ENCODE results near the gene BLZF1.
A peak's percentile ranks its signal among the peaks of the same experiment; 100 is the strongest.

DNA sequence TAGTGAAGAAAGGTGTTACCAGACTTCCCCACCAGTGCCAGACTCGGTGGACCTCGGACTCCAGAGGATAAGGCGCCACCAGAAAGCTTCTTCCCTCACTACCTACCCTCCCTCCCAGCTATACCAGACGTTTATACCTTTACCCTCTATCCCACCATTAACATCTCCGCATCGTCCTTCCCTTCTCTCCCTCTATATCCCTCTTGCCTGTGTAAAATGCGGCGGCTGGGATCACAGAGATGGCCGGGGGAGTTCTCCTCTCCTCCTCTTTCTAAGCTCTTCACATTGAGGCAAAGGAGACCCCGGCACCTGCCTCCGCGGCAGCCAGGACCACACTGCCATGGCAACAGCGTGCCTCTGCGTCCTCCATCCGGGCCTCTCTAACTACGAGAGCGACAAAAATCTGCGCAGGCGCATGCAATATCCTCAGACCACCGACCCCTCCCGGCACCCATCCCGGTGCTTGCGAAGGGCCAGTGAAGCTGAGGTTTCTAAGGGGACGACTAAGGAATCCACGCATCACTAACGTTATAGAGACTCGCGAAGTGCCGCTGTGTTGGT lies 59.2 kb downstream of the BLZF1 start, which contains the start of gene CCDC181:
- TF ChIP-seq, protein P1, sequence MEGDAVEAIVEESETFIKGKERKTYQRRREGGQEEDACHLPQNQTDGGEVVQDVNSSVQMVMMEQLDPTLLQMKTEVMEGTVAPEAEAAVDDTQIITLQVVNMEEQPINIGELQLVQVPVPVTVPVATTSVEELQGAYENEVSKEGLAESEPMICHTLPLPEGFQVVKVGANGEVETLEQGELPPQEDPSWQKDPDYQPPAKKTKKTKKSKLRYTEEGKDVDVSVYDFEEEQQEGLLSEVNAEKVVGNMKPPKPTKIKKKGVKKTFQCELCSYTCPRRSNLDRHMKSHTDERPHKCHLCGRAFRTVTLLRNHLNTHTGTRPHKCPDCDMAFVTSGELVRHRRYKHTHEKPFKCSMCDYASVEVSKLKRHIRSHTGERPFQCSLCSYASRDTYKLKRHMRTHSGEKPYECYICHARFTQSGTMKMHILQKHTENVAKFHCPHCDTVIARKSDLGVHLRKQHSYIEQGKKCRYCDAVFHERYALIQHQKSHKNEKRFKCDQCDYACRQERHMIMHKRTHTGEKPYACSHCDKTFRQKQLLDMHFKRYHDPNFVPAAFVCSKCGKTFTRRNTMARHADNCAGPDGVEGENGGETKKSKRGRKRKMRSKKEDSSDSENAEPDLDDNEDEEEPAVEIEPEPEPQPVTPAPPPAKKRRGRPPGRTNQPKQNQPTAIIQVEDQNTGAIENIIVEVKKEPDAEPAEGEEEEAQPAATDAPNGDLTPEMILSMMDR (IDR thresholded peaks at IDR 0.05; ENCODE audit: poor library complexity, severe bottlenecking) = no peak
- TF ChIP-seq SMC3 (conservative IDR thresholded peaks at IDR 0.05; ENCODE audit: poor library complexity) (peak; percentile 66), POLR2AphosphoS5 (IDR thresholded peaks at IDR 0.05) (peak; percentile 60), EZH2 (IDR thresholded peaks at IDR 0.05; ENCODE audit: borderline replicate concordance, insufficient read depth, low read length, poor library complexity, severe bottlenecking) (no peak)
- TF ChIP-seq, protein P2, sequence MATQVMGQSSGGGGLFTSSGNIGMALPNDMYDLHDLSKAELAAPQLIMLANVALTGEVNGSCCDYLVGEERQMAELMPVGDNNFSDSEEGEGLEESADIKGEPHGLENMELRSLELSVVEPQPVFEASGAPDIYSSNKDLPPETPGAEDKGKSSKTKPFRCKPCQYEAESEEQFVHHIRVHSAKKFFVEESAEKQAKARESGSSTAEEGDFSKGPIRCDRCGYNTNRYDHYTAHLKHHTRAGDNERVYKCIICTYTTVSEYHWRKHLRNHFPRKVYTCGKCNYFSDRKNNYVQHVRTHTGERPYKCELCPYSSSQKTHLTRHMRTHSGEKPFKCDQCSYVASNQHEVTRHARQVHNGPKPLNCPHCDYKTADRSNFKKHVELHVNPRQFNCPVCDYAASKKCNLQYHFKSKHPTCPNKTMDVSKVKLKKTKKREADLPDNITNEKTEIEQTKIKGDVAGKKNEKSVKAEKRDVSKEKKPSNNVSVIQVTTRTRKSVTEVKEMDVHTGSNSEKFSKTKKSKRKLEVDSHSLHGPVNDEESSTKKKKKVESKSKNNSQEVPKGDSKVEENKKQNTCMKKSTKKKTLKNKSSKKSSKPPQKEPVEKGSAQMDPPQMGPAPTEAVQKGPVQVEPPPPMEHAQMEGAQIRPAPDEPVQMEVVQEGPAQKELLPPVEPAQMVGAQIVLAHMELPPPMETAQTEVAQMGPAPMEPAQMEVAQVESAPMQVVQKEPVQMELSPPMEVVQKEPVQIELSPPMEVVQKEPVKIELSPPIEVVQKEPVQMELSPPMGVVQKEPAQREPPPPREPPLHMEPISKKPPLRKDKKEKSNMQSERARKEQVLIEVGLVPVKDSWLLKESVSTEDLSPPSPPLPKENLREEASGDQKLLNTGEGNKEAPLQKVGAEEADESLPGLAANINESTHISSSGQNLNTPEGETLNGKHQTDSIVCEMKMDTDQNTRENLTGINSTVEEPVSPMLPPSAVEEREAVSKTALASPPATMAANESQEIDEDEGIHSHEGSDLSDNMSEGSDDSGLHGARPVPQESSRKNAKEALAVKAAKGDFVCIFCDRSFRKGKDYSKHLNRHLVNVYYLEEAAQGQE (IDR thresholded peaks at IDR 0.05; ENCODE audit: borderline replicate concordance) = peak; percentile 34

Data from neural cell (in vitro differentiated cells).